ENCODE results near the gene SCART1.
"Not testable (repeated sequence)": the region's sequence is repeated elsewhere in the genome, so short reads cannot be mapped to it uniquely, and the experiment has no call there.

The SCART1 gene

DNA sequence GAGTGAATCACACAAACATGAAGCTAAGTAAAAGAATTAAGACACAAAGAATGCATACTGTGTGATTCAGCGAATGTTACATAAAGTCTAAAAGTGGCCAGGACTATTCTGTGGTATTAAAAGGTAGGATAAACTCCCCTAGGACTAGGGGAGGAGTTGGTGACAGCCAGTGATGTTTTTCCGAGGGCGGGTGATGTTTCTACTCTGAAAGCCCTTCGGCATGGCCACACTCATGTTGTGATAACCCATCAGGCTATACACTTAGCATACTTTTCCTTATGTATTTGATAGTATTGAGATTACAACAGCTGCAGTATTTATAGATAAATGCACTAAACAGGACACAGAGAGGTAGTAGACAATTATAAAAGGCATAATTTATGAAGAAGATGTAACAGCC lies 57.7 kb downstream of the SCART1 start:
- in situ Hi-C loops (cut with HindIII; ENCODE audit: low sequenced_read_pairs), result no loop called here

DNA sequence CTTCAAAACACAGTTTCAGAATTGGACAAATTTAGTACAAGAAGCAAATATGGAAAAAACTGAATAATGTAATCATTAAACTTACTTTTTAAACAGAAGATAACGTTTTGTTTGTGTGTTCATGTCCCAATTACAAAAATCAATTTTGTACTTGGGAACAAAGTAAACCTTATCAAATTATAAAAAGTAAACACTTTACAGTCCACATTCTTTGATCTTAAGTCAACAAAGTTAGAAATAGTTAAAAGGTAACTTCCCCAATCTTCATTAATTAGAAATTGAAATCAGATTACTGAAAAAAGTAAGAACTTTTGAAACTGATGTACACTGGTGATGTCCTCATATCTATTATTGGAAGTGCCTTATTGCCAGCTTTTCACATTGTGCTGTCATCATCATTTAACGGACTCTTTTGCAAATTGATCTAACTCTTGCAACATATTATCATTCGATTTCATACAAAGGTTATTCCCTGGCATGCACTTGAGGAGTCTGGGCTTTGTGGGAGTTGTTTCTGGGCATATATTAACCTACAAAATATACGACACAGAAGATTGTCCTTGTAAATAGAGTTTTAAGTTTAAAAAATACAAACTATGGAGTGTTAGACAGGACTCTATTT lies 58.3 kb downstream of the SCART1 start:
- in situ Hi-C loops (cut with HindIII; ENCODE audit: low sequenced_read_pairs), result no loop called here

DNA sequence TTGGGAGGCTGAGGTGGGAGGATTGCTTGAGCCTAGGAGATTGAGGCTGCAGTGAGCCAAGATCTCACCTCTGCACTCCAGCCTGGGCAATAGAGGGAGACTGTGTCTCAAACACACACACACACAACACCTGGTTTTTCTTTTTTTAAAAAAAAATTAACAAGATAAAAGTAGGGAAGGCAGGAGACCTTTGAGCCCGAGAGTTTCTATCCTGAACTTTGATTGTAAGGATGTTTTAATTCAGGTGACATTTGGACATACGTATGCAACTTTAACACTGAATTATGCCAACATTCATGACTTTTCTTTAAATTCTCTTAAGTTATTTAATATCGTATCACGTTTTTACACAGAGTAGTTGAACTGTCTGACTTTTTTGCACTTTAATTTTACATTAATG lies 61.7 kb downstream of the SCART1 start:
- in situ Hi-C loops (cut with HindIII; ENCODE audit: low sequenced_read_pairs), result no loop called here

DNA sequence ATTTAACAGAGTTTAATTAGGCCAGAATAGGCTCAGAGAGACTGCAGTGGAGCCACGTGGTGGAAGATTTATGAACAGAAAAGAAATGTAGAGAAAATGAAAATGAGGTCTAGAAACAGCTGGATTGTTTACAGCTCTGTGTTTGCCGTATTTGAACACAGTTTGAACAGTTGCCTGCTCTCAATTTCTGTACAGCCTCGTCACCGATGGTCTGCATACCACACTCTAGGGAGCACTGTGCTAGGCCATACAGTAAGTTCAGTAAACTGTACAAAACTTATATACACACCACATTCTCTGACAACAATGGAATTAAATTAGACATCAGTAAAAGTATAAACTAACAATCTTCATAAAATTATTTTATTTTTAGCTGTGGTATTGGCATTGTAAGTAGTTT lies 62.3 kb downstream of the SCART1 start:
- in situ Hi-C loops (cut with HindIII; ENCODE audit: low sequenced_read_pairs), result no loop called here

DNA sequence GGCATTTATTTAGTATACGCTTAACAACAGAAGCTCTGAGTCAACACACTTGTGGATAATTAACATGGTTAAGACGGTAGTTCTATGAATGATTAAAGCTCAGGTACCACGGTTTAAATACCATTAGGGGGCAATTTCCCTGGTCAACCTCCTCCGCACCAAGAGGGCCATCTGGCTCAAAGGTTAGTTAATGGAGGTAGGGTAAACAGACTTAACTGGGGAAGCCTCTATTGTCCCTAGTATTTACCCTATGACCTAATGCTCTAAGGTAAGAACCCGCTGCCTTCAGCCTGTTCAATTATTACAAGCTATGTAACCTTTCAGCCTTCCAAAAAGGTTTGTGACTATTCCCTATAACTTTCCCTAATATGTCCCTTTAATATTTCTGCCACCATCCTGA lies 64.8 kb downstream of the SCART1 start:
- in situ Hi-C loops (cut with HindIII; ENCODE audit: low sequenced_read_pairs), result not testable (repeated sequence)
